T-helper 9 cell (primary cell): Measurements from ENCODE around the gene RIBC1.
"Not testable (repeated sequence)": the region's sequence is repeated elsewhere in the genome, so short reads cannot be mapped to it uniquely, and the experiment has no call there.

Source experiments
- DNase-seq: peaks from one replicate; pipeline ENCODE4 v3.0.0-alpha.2; 2020
- total RNA-seq, 2 donors: gene quantifications; one replicate each; lab custom pipeline; 2026; lab: John Stamatoyannopoulos, UW

The RIBC1 gene
- total RNA-seq = 0.98 to 1.9 reads per million in 2 donors

DNA sequence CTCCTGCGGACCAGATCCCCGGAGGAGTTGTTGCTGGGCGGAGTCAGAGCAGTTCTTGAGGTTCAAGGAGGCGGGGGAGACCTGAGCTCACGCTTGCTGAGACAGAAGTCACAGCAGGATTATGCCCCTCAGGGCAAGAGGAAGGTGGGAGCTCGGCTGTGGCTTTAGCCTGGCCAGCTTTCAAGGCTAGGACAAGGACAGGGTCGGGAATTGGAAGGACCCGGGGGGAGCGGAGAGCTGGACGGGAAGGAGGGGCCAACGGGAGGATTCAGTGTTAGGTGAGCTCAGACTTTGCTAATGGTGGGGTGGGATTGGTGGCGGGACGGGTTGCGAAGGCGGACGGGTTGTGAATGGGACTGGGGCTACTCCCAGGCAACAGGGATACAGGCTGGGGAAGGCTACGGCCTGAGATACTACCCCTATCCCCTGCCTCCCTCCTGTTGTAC, at the start of gene RIBC1:
Gene RIBC1 (plus strand): TSS at position 13 of the 446 bp plus-strand sequence. CDS start 3,404 bp downstream, outside the sequence.
- no peak for DNase-seq

DNA sequence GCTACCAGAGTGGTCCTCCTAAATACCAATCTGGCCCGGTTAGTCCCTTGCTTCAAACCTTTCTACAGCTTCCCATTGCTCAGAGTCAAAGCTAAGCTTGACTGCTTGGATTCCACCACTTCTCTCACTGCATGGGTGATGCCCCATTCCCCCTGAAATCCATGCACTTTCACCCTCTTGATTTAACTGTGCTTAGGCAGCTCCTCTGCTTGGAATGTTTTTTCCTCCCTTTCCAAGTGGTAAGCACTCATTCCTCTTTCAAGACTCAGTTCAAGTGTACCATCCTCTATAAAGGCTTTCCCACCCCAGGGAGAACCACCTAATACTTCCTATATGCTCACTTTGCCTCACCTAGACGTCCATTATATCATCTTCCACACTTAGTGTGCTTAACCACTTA, 49.4 kb upstream of the RIBC1 start:
- no peak for DNase-seq

DNA sequence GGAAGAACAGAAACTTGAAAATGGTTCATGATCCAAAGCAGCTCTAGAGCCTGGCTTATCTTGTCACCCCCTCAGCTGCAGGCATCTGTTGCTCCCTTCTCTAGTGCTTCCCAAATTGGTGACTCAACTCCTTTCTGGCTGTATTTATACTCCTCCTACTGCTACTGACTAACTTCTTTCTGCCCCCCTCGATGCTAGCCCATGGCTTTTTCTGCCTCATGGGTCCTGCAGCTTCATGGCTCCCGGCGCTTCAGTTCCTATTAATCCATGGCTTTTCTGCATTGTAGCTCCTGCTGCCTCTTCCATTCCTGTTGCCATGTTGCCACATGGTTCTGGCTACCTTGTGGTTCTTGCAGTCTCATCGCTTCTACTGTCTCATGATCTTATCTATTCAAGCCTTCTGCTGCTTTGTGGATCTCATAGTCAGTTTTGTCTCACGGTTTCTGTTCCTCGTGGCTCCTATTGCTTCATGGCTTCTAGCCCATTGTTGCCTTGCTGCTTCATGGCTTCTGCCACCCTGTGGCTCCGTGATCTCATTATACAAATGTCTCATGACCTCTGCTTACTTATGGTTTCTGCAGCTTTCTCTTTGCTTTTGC, 48.4 kb upstream of the RIBC1 start:
- DNase-seq = no peak

DNA sequence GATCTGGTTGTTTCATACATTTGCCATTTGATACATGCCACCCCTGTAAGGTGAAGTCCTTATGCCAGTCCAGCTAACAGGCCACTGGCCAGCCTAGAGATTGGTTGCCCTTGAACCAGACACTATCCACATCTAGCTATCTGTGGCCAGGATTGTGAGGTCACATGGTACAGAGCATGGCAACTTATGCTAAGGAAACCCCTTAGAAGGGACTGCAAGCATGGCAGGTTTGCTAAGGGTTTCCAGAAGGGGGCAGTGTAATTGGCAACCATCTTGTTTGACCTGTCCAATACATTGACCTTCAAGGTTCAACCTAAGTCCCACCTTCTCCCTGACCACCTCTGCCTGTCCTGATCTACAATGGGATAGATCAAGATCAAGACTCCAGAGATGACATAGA, 47.8 kb upstream of the RIBC1 start:
- no peak for DNase-seq

DNA sequence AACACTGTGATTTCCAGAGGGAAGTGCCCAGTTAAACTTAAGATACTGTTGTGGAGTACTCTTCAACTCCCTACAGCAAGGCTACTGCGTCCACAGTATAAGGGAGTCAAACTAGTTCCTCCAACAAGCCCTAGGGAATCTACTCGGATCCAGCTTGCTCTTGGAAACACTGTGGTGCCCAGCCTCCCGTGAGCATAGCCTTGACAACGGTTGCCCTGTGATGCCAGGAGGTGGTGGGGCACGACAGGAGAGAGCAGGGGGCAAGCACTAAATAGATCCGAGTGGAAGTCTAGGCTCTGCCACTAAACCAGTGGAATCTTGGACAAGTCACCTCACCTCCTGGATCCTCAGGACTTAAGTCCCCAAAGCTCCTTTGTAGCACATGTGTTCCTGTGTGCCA, 45.8 kb upstream of the RIBC1 start:
- DNase-seq = no peak

DNA sequence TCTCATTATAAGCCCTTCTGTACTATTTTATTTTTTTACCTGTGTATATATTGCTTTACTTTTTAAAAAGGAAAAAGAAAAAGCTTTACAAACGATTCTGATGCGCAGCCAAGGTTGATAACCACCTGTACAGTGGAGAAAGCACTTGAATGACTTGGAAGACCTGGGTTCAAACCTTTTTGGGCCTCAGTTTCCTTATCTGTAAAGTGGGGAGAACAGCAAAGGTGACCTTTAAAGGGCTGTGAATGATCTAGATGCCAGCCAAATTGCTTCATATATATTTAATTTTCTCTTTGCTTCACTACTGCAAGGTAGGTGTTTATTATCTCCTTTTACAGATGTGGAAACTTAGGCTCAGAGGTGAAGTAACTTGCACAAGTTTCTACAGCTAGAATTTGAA, 45.2 kb upstream of the RIBC1 start:
- no peak for DNase-seq

DNA sequence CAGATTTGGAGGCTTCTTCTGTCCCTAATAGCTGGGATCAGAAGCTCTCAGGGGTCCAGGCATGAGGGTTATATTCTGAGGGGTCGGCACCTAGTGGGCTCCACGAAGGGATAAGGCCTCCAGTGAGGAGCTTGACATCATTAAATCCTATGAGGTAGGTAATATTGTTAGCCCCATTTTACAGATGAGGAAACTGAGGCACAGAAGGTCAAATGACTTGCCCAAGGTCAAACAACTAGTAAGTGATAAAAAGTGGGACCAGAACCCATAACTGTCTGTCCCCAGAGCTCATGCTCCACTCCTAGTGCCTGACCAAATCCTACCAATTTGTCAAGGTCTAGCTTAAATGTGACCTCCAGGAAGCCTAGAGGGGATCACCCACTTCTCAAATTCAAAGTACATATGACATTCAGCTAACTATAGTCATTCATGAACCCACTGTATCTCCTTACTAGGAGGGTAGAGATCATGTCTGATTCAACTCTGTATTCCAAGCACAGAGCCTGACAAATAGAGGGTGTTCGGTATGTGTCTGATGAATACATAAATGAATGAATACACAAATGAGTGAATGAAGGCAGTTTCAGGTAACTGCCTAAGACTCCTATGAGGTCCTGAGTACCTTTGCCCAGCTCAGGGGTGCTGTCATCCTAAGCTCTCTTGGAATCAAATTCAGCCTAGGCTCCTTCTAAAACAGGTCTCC, 43.5 kb upstream of the RIBC1 start:
- DNase-seq = no peak

DNA sequence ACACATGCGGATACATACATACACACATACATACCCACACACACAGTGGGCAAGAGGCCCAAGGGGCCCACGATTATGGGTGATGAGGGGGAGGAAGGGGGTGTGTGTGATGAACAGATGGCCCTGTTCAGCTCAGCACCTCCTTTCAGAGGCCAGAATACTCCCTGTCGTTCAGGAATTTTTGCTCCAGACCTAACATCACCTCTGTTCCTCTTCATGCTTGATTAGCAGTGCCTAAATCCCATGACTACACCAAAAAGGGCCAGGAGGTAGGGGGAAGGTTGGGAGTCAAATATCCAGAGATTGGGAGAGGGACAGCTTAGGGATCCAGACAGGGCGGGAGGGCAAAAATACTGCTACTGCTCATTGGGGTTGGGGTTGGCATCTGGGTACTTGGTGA, 42.9 kb upstream of the RIBC1 start:
- DNase-seq = no peak

DNA sequence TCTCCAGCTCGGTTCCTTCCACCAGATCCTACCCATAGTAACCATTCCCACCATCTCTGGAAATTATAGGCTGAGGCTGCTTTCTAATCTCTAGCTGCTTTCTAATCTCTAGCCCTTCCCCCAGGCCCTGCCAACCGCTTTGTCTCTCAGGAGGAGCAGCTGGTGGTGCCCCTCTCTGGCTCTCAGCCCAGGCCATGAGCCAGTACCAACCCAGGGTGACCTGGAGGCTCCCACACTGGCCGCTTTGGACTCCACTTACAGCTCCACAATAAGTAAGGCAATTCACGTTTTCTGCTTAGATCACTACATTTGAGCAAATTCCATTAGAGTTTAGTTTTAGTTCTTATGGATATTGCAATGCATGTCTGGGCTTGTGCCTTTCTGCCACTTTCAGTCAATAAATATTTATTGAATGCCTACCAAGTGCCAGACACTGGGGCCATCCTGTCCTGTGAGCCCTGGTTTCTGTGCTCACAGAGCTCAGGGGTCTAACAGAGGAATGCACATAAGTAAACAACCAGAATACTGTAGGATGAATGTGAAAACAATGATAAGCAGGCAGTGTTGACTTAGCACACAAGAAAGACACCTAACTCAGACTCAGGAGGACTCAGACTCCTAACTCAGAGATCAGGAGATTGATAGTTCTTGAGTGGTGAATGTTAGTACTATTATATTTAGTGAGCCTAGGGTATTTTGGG, 39.1 kb upstream of the RIBC1 start:
- DNase-seq = no peak

DNA sequence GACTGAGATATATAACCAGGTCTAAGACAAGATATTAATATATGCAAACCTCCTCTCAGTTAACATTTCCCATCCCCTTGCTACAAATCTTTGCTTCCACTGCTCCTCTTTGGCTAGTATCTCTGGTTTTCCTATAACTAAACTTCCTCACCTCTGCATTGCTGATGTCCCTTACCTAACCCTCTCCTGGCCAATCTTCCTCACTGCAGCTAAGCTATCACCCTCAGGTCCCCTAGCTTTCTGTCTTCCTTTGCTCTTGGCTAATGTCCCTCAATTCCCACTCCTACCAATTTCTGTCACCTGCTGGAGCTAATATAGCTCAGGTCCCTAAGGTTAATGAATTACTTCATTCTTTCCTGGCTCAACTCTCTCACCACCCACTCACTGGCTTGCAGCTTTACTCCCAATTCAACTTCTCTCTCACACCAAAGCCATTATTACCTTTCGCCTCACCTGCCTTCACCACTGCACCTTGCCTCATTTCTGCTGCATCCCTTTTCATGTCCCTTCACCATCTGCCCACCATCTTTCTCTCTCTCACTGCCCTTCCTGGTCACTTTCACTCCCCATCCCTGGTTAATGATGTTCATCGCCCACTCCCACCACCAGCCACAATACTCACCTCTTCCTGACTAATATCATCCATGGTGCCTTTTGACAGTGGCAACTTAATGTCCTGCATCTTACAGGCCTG, 26.9 kb upstream of the RIBC1 start:
- no peak for DNase-seq

DNA sequence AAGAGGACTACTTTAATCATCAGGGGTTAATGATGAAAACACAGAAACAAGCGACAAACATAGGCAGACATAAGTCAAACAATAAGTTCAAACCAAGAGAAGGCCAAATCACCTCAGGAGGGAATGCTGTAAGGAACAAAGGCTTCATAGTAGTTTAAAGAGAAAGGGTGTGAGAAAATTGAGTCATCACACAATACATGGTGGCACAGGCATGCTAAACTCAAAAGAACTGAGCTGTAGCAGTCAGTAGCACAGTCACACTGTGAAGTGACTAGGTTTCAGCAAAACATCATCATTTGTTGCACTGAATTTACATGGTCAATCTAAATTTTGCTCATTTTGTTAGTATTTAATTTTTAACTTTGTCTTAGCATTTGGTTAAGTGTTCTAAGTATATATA, 24.5 kb upstream of the RIBC1 start:
- DNase-seq = no peak

DNA sequence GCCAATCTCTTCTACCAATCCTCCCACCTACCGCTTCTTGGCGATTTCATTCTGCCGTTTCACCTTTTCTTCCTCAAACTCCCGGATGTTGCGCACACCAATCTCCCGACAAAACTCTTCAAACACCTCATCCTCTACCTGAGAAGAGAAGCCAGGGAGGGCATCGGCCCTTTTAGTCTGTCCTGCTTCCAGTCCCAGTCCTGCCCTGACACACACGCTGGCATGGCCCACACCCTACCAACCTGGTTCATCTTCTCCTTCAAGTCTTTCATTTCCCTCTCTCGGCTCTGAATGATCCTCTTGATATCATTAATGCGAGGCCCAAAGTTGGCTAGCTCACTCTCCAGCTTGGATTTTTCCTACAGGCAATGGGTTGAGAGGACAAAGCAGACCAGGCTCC, 19.1 kb upstream of the RIBC1 start:
- DNase-seq = no peak

DNA sequence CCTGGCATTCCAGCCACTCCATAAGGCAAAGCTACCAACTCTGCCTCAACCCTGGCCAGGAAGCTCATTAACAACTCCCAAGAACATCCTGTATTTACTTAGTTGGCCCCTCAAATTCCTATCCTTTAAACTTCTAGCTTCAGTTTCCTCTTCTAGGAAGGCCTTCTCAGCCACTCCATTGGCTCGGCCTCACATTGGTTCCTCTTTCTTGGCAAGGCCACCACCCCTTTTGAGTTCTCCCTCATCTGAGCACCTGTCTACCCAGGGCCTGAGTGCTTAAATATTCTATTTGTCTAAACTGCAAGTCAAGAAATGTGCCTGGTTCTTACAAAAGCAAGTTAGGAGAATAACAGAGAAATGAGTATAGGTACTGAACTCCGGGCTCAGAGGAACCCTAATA, 10.2 kb upstream of the RIBC1 start:
- DNase-seq = no peak

DNA sequence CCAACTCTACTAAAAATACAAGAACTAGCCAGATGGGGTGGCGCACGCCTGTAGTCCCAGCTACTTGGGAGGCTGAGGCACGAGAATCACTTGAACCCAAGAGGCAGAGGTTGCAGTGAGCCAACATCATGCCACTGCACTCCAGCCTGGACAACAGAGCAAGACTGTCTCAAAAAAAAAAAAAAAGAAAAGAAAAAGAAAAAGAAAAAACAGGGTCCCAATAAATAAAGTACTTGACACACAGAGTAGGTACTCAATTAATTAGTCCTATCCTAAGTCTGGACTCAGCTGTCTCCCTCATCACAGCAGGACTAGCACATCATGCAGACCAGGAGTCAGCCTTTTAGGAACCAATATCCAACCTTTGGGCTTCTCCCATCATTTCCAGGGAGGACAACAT, 2.3 kb upstream of the RIBC1 start:
- not testable (repeated sequence) for DNase-seq

DNA sequence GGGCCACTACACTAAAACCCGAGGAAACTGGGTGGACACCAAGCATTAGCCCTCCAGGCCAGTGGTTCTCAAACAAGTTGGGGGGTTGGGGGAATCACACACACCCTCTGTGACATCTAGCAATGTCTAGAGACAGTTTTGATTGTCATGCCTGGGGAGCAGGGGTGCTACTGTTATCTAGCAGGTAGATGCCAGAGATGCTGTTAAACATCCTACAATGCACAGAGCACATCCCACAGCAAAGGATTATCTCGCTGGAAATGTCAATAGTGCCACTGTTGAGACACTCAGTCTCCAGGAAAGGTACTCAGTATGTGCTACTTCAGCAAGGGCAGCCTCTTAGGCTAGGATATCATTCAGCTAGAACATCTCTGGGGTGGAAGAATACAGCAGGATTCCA, 1.5 kb upstream of the RIBC1 start:
- DNase-seq = no peak

DNA sequence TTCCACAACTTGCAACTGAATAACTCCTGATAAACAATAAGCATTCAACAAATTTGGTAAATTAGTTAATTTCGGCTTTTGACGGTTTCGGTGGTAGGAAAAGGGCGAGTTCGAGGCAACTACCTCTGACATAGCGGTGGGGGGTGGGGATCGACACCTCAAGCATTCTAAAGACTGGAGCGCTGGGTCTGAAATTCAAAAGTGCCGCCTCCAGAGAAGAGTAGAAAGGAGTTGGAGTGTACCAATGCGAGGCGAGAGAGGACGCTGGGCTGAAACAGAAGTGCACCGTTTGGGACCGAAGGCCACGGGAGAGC, 944 bp upstream of the RIBC1 start:
- DNase-seq = no peak

DNA sequence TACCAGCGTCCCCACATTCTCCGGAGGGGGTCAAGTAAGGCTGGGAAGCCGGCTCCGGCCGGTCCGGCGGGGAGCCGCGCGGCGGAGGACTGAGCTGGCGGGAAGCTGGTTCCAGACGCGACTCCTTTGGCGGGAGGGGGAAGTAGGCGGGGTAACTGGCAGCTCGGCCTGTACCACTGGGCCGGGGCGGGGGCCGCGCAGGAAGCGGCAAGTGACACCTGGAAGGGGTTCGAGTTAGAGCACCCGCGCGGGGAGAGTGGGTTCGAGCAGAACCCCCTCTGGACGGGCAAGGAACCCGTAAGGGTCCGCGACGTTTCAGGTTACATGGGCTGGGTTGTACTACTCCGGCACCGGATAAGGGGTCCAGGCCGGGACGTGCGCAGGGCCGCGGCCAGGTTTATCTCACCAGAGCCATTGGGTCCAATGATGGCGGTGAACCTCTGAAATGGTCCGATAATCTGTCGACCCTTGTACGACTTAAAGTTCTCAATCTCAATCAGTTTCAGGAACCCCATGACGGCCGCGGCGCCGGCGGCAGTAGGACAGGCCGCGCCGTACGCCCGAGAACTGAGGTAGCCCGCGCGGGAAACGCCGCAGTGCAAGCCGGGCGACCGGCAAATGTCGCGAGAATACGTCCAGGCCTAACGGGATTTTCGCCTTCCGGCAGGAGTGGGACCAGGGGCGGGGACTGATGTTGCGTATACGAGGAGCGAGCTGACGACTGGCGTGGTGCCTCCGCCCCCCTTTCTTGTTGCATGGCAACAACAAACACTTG, 400 bp upstream of the RIBC1 start, which contains the start of gene SMC1A:
Gene SMC1A (minus strand): TSS at position 569 of the 775 bp plus-strand sequence. CDS start 54 bp downstream, at position 515.
- peak; percentile 96 for DNase-seq

DNA sequence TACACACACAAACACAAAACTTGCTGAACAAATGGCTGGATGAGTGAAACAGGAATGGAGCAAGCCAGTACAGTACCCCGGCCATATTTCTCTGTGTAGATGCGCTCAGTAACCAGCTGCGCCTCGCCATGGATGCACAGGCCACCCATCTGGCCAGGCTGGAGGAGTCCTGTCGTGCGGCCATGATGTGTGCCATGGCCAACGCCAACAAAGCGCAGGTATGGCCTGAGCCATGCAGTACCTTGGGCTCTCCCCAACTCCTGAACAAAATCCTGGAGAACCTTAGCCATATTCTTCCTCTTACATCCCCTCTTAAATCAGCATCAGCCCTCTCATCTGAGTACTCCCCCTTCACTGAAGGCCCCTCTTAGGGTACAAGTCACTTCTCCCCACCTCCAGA, 7.1 kb downstream of the RIBC1 start:
- no peak for DNase-seq

DNA sequence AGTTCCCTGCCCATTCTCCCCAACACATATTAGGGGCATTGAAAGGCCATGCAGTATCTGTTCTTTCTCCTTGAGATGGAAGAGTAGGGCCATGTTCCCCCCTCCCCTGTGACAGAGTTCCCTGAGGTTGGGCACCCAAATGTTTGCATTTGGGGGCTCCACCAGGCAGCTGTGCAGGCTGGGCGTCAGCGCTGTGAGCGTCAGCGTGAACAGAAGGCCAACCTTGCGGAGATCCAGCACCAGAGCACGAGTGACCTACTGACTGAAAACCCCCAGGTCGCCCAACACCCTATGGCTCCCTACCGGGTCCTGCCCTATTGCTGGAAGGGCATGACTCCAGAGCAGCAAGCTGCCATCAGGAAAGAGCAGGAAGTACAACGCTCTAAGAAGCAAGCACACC, 7.6 kb downstream of the RIBC1 start:
- no peak for DNase-seq

DNA sequence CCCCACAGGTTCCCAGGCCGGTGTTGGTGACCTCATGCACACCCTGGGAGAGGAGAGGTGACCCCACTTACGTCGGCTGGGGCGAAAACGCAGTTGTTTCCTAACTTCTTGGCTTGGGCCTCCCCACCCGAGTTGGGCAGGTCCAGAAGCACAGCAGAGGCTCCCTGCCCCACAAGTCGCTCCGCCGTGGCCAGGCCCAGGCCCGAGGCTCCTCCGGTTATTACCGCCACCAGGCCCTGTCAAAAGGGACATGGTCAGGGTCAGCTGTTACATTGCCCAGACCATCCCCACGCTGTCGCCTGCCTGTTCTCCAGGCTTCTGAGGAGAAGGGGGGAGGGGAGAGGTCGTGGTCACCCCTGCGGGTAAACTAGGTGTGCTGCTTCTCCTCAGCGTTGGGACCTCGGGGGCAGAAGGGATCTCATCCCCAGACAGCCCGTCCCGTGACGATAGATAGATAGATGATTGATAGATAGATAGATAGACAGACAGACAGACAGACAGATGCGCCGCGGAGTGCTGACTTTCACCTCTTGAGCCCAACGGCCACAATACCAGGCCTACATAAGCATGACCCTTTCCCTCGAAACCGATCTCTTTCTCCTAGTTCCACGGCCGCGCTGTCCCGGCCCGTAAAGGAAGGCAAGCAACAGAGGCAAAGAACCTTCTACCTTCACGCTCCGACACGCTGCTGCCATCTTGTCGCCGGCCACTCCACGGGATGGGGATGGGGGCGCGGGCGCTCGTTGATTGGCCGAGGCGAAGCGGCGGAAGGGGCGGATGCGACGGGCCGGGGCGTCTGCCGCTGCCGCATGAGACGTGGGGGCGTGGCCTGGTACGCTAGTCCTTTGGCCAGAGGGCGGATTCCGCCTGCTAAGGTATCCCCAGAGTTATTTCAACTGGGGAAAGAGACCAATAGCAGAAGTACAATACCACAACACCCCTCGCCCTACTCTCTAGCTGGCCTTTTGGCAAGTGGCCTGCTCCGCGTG, 11.3 kb downstream of the RIBC1 start, which contains the start of gene HSD17B10:
Gene HSD17B10 (minus strand): TSS at position 720 of the 989 bp plus-strand sequence. CDS start 25 bp downstream, at position 695.
- DNase-seq = peak; percentile 82

DNA sequence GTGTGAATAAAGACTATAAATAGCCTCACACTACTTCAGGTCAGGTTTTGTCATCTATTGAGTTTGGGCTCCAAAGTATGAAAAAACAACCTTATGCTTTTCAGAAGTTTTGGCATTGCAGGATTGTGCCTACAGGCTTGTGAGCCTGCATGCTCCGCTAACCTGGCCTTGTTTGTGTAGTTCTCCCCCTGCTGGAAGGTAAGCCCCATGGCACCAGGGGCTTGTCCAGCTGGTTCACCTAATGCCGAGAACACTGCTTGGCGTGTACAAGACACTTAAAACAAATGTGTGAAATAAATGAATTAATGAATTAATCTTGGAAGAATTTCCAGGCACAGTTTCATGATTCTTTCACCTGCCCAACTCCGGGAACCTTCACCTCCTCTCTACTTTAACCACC, 13.3 kb downstream of the RIBC1 start:
- peak; percentile 52 for DNase-seq
